LoVo (cell line): ENCODE measurements around the gene UGT1A10.

ENCODE experiments used
- DNase-seq: peaks from one replicate; pipeline ENCODE4 v3.0.0-alpha.2; 2016; ENCODE audit warnings: low spot score

The UGT1A10 gene

GRCh38 chr2:233822101-233822771 is 186.0 kb downstream of the UGT1A10 start:
- DNase-seq, result no peak
